HepG2 (cell line): ENCODE data around the gene PLEKHO1.

Experiments
- EP300 ChIP-seq, 3 experiments: sonication (generic) in 1 of 3; formaldehyde crosslinking in 1 of 3; IDR thresholded peaks; 2 replicates each; pipeline versions ENCODE4 v1.5.1 to v1.6.1; 2011 to 2020; ENCODE audit warnings: low read depth in 2 of 3, low read length in 2 of 3, borderline replicate concordance in 1 of 3, improper control_type of control experiment in 1 of 3, mild to moderate bottlenecking in 1 of 3, missing genetic modification reagents in 1 of 3, moderate library complexity in 1 of 3
- RXRB ChIP-seq: IDR thresholded peaks from 2 replicates; pipeline ENCODE4 v1.6.1; 2016; ENCODE audit warnings: borderline replicate concordance, missing genetic modification reagents, missing compliant biosample characterization
- TARDBP ChIP-seq: sonication (generic); formaldehyde crosslinking; IDR thresholded peaks from 2 replicates; pipeline ENCODE4 v1.8.0; 2022; ENCODE audit warnings: mild to moderate bottlenecking, missing genetic modification reagents
- ZNF101 ChIP-seq: sonication (generic); formaldehyde crosslinking; IDR thresholded peaks from 2 replicates; pipeline ENCODE4 v1.4.0; 2020; ENCODE audit warnings: mild to moderate bottlenecking, low read depth, missing genetic modification reagents, borderline replicate concordance
- ZNF773 ChIP-seq: sonication (generic); formaldehyde crosslinking; IDR thresholded peaks from 2 replicates; pipeline ENCODE4 v1.4.0; 2020; ENCODE audit warnings: missing genetic modification reagents, borderline replicate concordance
- TF ChIP-seq, protein P1 (sequence below): sonication (generic); formaldehyde crosslinking; IDR thresholded peaks from 2 replicates; pipeline ENCODE4 v1.4.0; 2020; ENCODE audit warnings: missing genetic modification reagents
- TF ChIP-seq, protein P2 (sequence below): sonication (generic); formaldehyde crosslinking; IDR thresholded peaks from 2 replicates; pipeline ENCODE4 v1.5.0; 2020; ENCODE audit warnings: mild to moderate bottlenecking, missing genetic modification reagents, moderate library complexity

DNA sequence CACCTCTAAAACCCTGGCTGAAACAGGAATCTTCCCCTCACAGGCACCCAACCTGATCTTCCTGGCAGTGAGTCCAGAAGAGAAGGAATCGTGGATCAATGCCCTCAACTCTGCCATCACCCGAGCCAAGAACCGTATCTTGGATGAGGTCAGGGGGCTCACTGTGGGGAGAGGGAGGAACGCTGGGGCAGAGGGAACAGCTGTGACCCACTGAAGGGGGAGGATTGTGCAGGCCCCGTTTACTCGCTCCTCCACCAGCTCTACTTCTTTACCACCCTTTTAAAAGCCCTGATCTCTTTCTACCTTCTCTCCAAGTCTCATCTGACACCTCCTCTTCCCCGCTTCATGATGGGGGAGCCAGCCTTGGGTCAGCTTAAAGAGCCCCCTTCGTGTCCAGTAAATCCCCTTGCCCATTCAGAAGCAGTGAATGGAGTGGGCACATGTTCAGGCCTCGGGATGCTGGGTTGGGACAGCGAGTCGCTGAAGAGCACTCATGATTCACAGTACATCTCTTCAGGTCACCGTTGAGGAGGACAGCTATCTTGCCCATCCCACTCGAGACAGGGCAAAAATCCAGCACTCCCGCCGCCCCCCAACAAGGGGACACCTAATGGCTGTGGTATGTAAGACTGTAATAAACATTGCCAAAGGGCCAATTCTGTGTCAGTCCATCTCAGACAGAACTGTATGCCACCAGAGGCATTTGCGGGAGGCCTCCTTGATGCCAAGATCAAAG is 7.3 kb downstream of the PLEKHO1 start:
- TF ChIP-seq EP300 (IDR thresholded peaks at IDR 0.05; ENCODE audit: low read depth in 2 of 2, low read length in 2 of 2): no peak
- no peak for TF ChIP-seq EP300 (CRISPR knock-in tag; IDR thresholded peaks at IDR 0.05; ENCODE audit: borderline replicate concordance)
- TF ChIP-seq, protein P1, sequence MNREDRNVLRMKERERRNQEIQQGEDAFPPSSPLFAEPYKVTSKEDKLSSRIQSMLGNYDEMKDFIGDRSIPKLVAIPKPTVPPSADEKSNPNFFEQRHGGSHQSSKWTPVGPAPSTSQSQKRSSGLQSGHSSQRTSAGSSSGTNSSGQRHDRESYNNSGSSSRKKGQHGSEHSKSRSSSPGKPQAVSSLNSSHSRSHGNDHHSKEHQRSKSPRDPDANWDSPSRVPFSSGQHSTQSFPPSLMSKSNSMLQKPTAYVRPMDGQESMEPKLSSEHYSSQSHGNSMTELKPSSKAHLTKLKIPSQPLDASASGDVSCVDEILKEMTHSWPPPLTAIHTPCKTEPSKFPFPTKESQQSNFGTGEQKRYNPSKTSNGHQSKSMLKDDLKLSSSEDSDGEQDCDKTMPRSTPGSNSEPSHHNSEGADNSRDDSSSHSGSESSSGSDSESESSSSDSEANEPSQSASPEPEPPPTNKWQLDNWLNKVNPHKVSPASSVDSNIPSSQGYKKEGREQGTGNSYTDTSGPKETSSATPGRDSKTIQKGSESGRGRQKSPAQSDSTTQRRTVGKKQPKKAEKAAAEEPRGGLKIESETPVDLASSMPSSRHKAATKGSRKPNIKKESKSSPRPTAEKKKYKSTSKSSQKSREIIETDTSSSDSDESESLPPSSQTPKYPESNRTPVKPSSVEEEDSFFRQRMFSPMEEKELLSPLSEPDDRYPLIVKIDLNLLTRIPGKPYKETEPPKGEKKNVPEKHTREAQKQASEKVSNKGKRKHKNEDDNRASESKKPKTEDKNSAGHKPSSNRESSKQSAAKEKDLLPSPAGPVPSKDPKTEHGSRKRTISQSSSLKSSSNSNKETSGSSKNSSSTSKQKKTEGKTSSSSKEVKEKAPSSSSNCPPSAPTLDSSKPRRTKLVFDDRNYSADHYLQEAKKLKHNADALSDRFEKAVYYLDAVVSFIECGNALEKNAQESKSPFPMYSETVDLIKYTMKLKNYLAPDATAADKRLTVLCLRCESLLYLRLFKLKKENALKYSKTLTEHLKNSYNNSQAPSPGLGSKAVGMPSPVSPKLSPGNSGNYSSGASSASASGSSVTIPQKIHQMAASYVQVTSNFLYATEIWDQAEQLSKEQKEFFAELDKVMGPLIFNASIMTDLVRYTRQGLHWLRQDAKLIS (CRISPR knock-in tag): no peak
- TF ChIP-seq ZNF101 (CRISPR knock-in tag): no peak
- TF ChIP-seq, protein P2, sequence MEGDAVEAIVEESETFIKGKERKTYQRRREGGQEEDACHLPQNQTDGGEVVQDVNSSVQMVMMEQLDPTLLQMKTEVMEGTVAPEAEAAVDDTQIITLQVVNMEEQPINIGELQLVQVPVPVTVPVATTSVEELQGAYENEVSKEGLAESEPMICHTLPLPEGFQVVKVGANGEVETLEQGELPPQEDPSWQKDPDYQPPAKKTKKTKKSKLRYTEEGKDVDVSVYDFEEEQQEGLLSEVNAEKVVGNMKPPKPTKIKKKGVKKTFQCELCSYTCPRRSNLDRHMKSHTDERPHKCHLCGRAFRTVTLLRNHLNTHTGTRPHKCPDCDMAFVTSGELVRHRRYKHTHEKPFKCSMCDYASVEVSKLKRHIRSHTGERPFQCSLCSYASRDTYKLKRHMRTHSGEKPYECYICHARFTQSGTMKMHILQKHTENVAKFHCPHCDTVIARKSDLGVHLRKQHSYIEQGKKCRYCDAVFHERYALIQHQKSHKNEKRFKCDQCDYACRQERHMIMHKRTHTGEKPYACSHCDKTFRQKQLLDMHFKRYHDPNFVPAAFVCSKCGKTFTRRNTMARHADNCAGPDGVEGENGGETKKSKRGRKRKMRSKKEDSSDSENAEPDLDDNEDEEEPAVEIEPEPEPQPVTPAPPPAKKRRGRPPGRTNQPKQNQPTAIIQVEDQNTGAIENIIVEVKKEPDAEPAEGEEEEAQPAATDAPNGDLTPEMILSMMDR (CRISPR knock-in tag): no peak
- no peak for TF ChIP-seq RXRB (CRISPR knock-in tag)
- no peak for TF ChIP-seq TARDBP (CRISPR knock-in tag)
- no peak for TF ChIP-seq ZNF773 (CRISPR knock-in tag)
